Measurements from ENCODE around the gene KLHL29.

KLHL29 gene

GRCh38 chr2:23599667-23600066 is 214.7 kb downstream of the KLHL29 start:
- DNase-seq, result peak; percentile 60

GRCh38 chr2:23600346-23600745 is 215.4 kb downstream of the KLHL29 start:
- DNase-seq, result no peak

- no peak for DNase-seq
These were observed 216.5 kb downstream of the KLHL29 start for GRCh38 chr2:23601301-23601965.

GRCh38 chr2:23602116-23602515 is 217.1 kb downstream of the KLHL29 start:
- DNase-seq, result no peak

GRCh38 chr2:23603156-23603555 is 218.2 kb downstream of the KLHL29 start:
- DNase-seq, result no peak

GRCh38 chr2:23603581-23603980 is 218.6 kb downstream of the KLHL29 start:
- no peak for DNase-seq

- no peak for DNase-seq
These were observed 219.8 kb downstream of the KLHL29 start for GRCh38 chr2:23604731-23605130.

- DNase-seq, result no peak
These were observed 220.3 kb downstream of the KLHL29 start for GRCh38 chr2:23605236-23605635.

- no peak for DNase-seq
These were observed 221.2 kb downstream of the KLHL29 start for GRCh38 chr2:23606196-23606595.

GRCh38 chr2:23606968-23607367 is 222.0 kb downstream of the KLHL29 start:
- no peak for DNase-seq

- no peak for DNase-seq
These were observed 222.9 kb downstream of the KLHL29 start for GRCh38 chr2:23607925-23608324.

- no peak for DNase-seq
These were observed 224.3 kb downstream of the KLHL29 start for GRCh38 chr2:23609254-23609653.

- DNase-seq, result no peak
These were observed 226.9 kb downstream of the KLHL29 start for GRCh38 chr2:23611839-23612238.

- no peak for DNase-seq
These were observed 229.7 kb downstream of the KLHL29 start for GRCh38 chr2:23614701-23615100.

- no peak for DNase-seq
These were observed 230.4 kb downstream of the KLHL29 start for GRCh38 chr2:23615216-23616020.

- DNase-seq, result no peak
These were observed 231.7 kb downstream of the KLHL29 start for GRCh38 chr2:23616630-23617029.

GRCh38 chr2:23617167-23617810 is 232.3 kb downstream of the KLHL29 start:
- DNase-seq, result peak; percentile 28

GRCh38 chr2:23617811-23618215 is 232.8 kb downstream of the KLHL29 start:
- DNase-seq, result no peak

- no peak for DNase-seq
These were observed 233.3 kb downstream of the KLHL29 start for GRCh38 chr2:23618265-23618664.

GRCh38 chr2:23618794-23619530 is 234.0 kb downstream of the KLHL29 start:
- no peak for DNase-seq

GRCh38 chr2:23619941-23620340 is 235.0 kb downstream of the KLHL29 start:
- DNase-seq, result no peak

- no peak for DNase-seq
These were observed 235.9 kb downstream of the KLHL29 start for GRCh38 chr2:23620841-23621341.

- no peak for DNase-seq
These were observed 236.6 kb downstream of the KLHL29 start for GRCh38 chr2:23621616-23622015.
